OCI-LY7 (cell line): Measurements from ENCODE around the gene H19. TPM values are rescaled to one million over a fixed set of nuclear protein-coding genes. Genes with fewer than 3 reads are reported as not detected.

Source experiments
- BruUV-seq: library from RNA; stranded (reverse); fragments of 400-500 nt; replicated peaks from 2 replicates; lab custom pipeline; 2021; lab: Mats Ljungman, UMichigan
- CTCF ChIA-PET: fragments of 300-600 bp; sonication (Branson Sonifier 250); formaldehyde crosslinking; loops from one replicate; lab custom pipeline; 2022; ENCODE audit warnings: antibody characterized with exemption; ENCODE audit not compliant: unreplicated experiment; lab: Charles Lee
- POLR2A ChIA-PET: fragments of 300-600 bp; sonication (Branson Sonifier 250); formaldehyde crosslinking; loops from one replicate; lab custom pipeline; 2022; ENCODE audit warnings: antibody characterized with exemption; lab: Charles Lee
- DNase-seq: peaks from one replicate; pipeline ENCODE4 v3.0.0-alpha.2; 2015; ENCODE audit warnings: low spot score
- H2AFZ ChIP-seq: fragments of 200-600 bp; sonication (generic), shearing (Covaris generic); 2 replicates; pipeline ENCODE4 v1.6.1; 2014; ENCODE audit warnings: mild to moderate bottlenecking, antibody characterized with exemption, low read length, moderate library complexity
- H3K27ac ChIP-seq: fragments of 200-600 bp; sonication (generic); 2 replicates; pipeline ENCODE4 v1.5.1; 2014; ENCODE audit warnings: mixed run types, low read depth, mild to moderate bottlenecking, moderate library complexity, low read length, inconsistent platforms; ENCODE audit not compliant: poor library complexity, severe bottlenecking
- H3K36me3 ChIP-seq: fragments of 200-600 bp; sonication (generic); 2 replicates; pipeline ENCODE4 v1.6.1; 2014; ENCODE audit warnings: mild to moderate bottlenecking, antibody characterized with exemption, low read length, moderate library complexity, mixed read lengths; ENCODE audit not compliant: insufficient read depth
- H3K4me1 ChIP-seq: fragments of 200-600 bp; sonication (generic); 2 replicates; pipeline ENCODE4 v1.5.1; 2014; ENCODE audit warnings: mild to moderate bottlenecking, low read length; ENCODE audit not compliant: insufficient read depth, poor library complexity, severe bottlenecking
- H3K4me2 ChIP-seq: fragments of 200-600 bp; sonication (generic); 2 replicates; pipeline ENCODE4 v1.6.1; 2014; ENCODE audit warnings: mild to moderate bottlenecking, low read length
- H3K4me3 ChIP-seq: fragments of 200-600 bp; sonication (generic); 2 replicates; pipeline ENCODE4 v1.5.1; 2014; ENCODE audit warnings: mild to moderate bottlenecking, low read depth, low read length; ENCODE audit not compliant: poor library complexity, severe bottlenecking
- H3K79me2 ChIP-seq: fragments of 200-600 bp; sonication (generic); 2 replicates; pipeline ENCODE4 v1.6.1; 2016; ENCODE audit warnings: low read depth, mild to moderate bottlenecking, low read length, moderate library complexity, mixed read lengths; ENCODE audit not compliant: insufficient read depth
- H3K9me2 ChIP-seq: fragments of 200-600 bp; sonication (generic); 2 replicates; pipeline ENCODE4 v1.6.1; 2016; ENCODE audit warnings: mild to moderate bottlenecking, low read length, mixed read lengths; ENCODE audit not compliant: insufficient read depth
- H3K9me3 ChIP-seq: fragments of 200-600 bp; sonication (generic); 2 replicates; pipeline ENCODE4 v1.6.1; 2014; ENCODE audit warnings: mild to moderate bottlenecking, mixed run types, low read length, mixed read lengths
- H4K20me1 ChIP-seq: fragments of 200-600 bp; sonication (generic); 2 replicates; pipeline ENCODE4 v1.6.1; 2014; ENCODE audit warnings: mild to moderate bottlenecking, antibody characterized with exemption, low read length, moderate library complexity, mixed read lengths; ENCODE audit not compliant: insufficient read depth
- CTCF ChIP-seq: fragments of 200-600 bp; sonication (generic); conservative IDR thresholded peaks from 2 replicates; pipeline ENCODE4 v1.5.1; 2014; ENCODE audit warnings: mild to moderate bottlenecking, antibody characterized with exemption, low read length, moderate library complexity, mixed read lengths
- EZH2phosphoT487 ChIP-seq: fragments of 200-600 bp; sonication (generic); IDR thresholded peaks from 2 replicates; pipeline ENCODE4 v1.6.1; 2018; ENCODE audit warnings: low read depth, borderline replicate concordance, mild to moderate bottlenecking, mixed run types, antibody characterized with exemption, low read length, moderate library complexity, mixed read lengths
- intact Hi-C: fragments of 100-400 bp; cut with micrococcal nuclease; formaldehyde crosslinking; loops from one replicate; pipeline ENCODE4 v1.10.0; 2022; ENCODE audit not compliant: unreplicated experiment
- total RNA-seq, 2 experiments: library from RNA; depleted of rRNA in 1 of 2; stranded (reverse); fragments of >200 nt in 1 of 2; shearing (Covaris generic) in 1 of 2; gene quantifications; 2 replicates each; pipeline ENCODE4 v1.2.3, GENCODE V29; 2014 to 2022

H19 gene
- total RNA-seq, 2 experiments from 2014 or later = not detected

- TF ChIP-seq EZH2phosphoT487 = no peak
- TF ChIP-seq CTCF = no peak
- Histone ChIP-seq H3K9me3 (no peaks in the 10 kb centered on the region), H2AFZ (no peak overlapping the region), H3K79me2 (no peaks in the 10 kb centered on the region), H3K4me3 (no peak overlapping the region), H3K27ac (no peak overlapping the region), H4K20me1 (no peaks in the 10 kb centered on the region), H3K4me1 (no peaks in the 10 kb centered on the region), H3K9me2 (no peaks in the 10 kb centered on the region), H3K36me3 (no peaks in the 10 kb centered on the region), H3K4me2 (no peak overlapping the region)
- intact Hi-C loops = no loop called here
- CTCF ChIA-PET = no interaction called here
- BruUV-seq = no TSS peak
- DNase-seq = no peak
- POLR2A ChIA-PET = no interaction called here
Measured at GRCh38 chr11:2012440-2012839, 14.8 kb upstream of the H19 start.

GRCh38 chr11:2004466-2004865 is 6.8 kb upstream of the H19 start:
- no peak for DNase-seq

GRCh38 chr11:2002807-2003206 is 5.2 kb upstream of the H19 start:
- intact Hi-C loops = no loop called here
- Histone ChIP-seq H3K79me2 (no peaks in the 10 kb centered on the region), H4K20me1 (no peaks in the 10 kb centered on the region), H3K4me2 (no peak overlapping the region), H3K27ac (no peak overlapping the region), H3K9me3 (no peaks in the 10 kb centered on the region), H3K36me3 (no peaks in the 10 kb centered on the region), H3K9me2 (no peaks in the 10 kb centered on the region), H3K4me1 (no peaks in the 10 kb centered on the region), H2AFZ (no peak overlapping the region), H3K4me3 (no peak overlapping the region)
- TF ChIP-seq EZH2phosphoT487 (no peak), CTCF (no peak)
- POLR2A ChIA-PET = no interaction called here
- CTCF ChIA-PET = no interaction called here
- BruUV-seq = no TSS peak
- DNase-seq = no peak

More at GRCh38 chr11:2004466-2004865, 6.8 kb upstream of the H19 start:
- Histone ChIP-seq H4K20me1 (no peaks in the 10 kb centered on the region), H3K4me2 (no peak overlapping the region), H3K36me3 (no peaks in the 10 kb centered on the region), H3K4me1 (no peaks in the 10 kb centered on the region), H3K9me2 (no peaks in the 10 kb centered on the region), H3K79me2 (no peaks in the 10 kb centered on the region), H3K4me3 (no peak overlapping the region), H3K9me3 (no peaks in the 10 kb centered on the region), H3K27ac (no peak overlapping the region), H2AFZ (no peak overlapping the region)
- CTCF ChIA-PET = no interaction called here
- POLR2A ChIA-PET = no interaction called here
- no TSS peak for BruUV-seq
- TF ChIP-seq CTCF (no peak), EZH2phosphoT487 (no peak)
- intact Hi-C loops = no loop called here
